Measurements from ENCODE around the gene AOX1. TPM values are rescaled to one million over a fixed set of nuclear protein-coding genes. Genes with fewer than 3 reads are reported as not detected.

Gene AOX1
- total and polyA plus RNA-seq, 4 donors = 9.9 to 1,131 (median 486) TPM

DNA sequence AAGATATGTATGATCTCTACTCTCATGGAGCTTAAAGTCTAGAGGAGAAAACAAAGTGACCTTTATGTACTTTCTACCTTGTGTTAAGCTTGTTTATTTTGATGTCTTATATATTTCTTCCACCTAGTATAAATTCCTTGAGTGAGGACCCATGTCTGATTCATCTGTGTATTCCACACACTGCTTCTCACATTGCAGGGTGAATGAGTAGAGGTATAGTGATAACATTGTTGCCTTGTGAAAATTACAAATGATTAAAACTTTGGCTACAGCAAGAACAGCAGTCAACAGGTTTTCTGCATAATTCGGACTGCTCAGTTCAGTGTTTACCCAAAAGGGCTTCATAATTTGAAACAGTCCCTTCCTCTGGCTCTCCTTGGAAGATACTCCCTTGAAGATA, 36.3 kb downstream of the AOX1 start (continued):
- TF ChIP-seq, protein P1, sequence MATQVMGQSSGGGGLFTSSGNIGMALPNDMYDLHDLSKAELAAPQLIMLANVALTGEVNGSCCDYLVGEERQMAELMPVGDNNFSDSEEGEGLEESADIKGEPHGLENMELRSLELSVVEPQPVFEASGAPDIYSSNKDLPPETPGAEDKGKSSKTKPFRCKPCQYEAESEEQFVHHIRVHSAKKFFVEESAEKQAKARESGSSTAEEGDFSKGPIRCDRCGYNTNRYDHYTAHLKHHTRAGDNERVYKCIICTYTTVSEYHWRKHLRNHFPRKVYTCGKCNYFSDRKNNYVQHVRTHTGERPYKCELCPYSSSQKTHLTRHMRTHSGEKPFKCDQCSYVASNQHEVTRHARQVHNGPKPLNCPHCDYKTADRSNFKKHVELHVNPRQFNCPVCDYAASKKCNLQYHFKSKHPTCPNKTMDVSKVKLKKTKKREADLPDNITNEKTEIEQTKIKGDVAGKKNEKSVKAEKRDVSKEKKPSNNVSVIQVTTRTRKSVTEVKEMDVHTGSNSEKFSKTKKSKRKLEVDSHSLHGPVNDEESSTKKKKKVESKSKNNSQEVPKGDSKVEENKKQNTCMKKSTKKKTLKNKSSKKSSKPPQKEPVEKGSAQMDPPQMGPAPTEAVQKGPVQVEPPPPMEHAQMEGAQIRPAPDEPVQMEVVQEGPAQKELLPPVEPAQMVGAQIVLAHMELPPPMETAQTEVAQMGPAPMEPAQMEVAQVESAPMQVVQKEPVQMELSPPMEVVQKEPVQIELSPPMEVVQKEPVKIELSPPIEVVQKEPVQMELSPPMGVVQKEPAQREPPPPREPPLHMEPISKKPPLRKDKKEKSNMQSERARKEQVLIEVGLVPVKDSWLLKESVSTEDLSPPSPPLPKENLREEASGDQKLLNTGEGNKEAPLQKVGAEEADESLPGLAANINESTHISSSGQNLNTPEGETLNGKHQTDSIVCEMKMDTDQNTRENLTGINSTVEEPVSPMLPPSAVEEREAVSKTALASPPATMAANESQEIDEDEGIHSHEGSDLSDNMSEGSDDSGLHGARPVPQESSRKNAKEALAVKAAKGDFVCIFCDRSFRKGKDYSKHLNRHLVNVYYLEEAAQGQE (IDR thresholded peaks at IDR 0.05) = no peak
- no peak for TF ChIP-seq HNF4G (IDR thresholded peaks at IDR 0.05)
- no peak for TF ChIP-seq ATF3 (IDR thresholded peaks at IDR 0.05)

GRCh38 chr2:200624026-200624425, 38.2 kb downstream of the AOX1 start:
- Histone ChIP-seq H3K9me3 (ENCODE audit: control insufficient read depth in 4 of 4, low read length in 3 of 4) (no peaks in the 10 kb centered on the region), H3K4me1 (ENCODE audit: control insufficient read depth in 4 of 4, insufficient read depth in 4 of 4, low read length in 3 of 4) (peaks cover 7 to 39% (median 19%) of the 10 kb centered on the region in 4 donors), H3K9ac (ENCODE audit: low read depth in 1 of 2, low read length in 2 of 2) (no peak overlapping the region), H3K27me3 (ENCODE audit: control insufficient read depth in 4 of 4, insufficient read depth in 4 of 4, low read length in 3 of 4) (no peaks in the 10 kb centered on the region), H3K27ac (ENCODE audit: low read depth in 1 of 2, low read length in 2 of 2) (peak overlapping the region; percentile 5 to 39), H3K4me3 (ENCODE audit: low read depth in 1 of 3, low read length in 3 of 3) (no peak overlapping the region), H3K36me3 (ENCODE audit: control insufficient read depth in 4 of 4, insufficient read depth in 3 of 4, low read depth in 1 of 4, low read length in 3 of 4) (peaks cover 15 to 72% (median 58%) of the 10 kb centered on the region in 4 donors)
- no peak for DNase-seq (ENCODE audit: low spot score)
- 65% methylated on average over 2 of the region's 2 CpGs for WGBS
- TF ChIP-seq HNF4A (conservative IDR thresholded peaks at IDR 0.05) (no peak), GABPA (IDR thresholded peaks at IDR 0.05 in 1 of 2, conservative IDR thresholded peaks at IDR 0.05 in 1 of 2) (no peak), NR2F2 (IDR thresholded peaks at IDR 0.05) (no peak), HNF4G (IDR thresholded peaks at IDR 0.05) (no peak)

GRCh38 chr2:200624658-200625057, 38.8 kb downstream of the AOX1 start:
- Histone ChIP-seq H3K9me3 (ENCODE audit: control insufficient read depth in 4 of 4, low read length in 3 of 4) (no peaks in the 10 kb centered on the region), H3K4me3 (ENCODE audit: low read depth in 1 of 3, low read length in 3 of 3) (no peak overlapping the region), H3K36me3 (ENCODE audit: control insufficient read depth in 4 of 4, insufficient read depth in 3 of 4, low read depth in 1 of 4, low read length in 3 of 4) (peaks cover 17 to 75% (median 61%) of the 10 kb centered on the region in 4 donors), H3K4me1 (ENCODE audit: control insufficient read depth in 4 of 4, insufficient read depth in 4 of 4, low read length in 3 of 4) (peaks cover 4 to 34% (median 17%) of the 10 kb centered on the region in 4 donors), H3K27me3 (ENCODE audit: control insufficient read depth in 4 of 4, insufficient read depth in 4 of 4, low read length in 3 of 4) (no peaks in the 10 kb centered on the region), H3K9ac (ENCODE audit: low read depth in 1 of 2, low read length in 2 of 2) (no peak overlapping the region), H3K27ac (ENCODE audit: low read depth in 1 of 2, low read length in 2 of 2) (peak overlapping the region; percentile 5 to 39)
- WGBS = 53% methylated on average over 3 of the region's 3 CpGs
- TF ChIP-seq, protein P2, sequence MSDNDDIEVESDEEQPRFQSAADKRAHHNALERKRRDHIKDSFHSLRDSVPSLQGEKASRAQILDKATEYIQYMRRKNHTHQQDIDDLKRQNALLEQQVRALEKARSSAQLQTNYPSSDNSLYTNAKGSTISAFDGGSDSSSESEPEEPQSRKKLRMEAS (IDR thresholded peaks at IDR 0.05) = peak; percentile 51
- peak; percentile 41 for TF ChIP-seq FOXA2 (IDR thresholded peaks at IDR 0.05)
- no peak for TF ChIP-seq YY1 (IDR thresholded peaks at IDR 0.05)
- no peak for DNase-seq (ENCODE audit: low spot score)

DNA sequence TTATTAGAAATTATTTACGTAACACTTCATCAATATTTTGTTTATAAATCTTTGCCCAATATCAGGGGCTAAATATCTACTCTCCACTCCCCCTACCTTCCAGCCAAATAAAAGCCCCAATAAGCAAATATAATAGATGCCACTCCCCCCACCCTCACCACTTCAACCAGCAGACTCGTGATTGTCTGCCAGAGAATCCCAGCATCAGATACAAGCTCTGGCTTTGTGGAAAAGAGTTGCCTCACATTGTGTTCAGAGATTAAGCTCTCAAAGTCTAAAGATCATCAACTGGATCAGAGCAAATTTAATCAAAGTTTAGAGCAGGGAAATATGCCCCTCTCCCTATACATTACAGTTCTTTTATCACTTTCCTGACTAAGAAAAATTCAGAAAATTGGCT, 39.5 kb downstream of the AOX1 start:
- TF ChIP-seq HNF4A (conservative IDR thresholded peaks at IDR 0.05) (peak; percentile 85 to 92), FOXA1 (IDR thresholded peaks at IDR 0.05) (no peak), HNF4G (IDR thresholded peaks at IDR 0.05) (peak; percentile 60), NR2F2 (IDR thresholded peaks at IDR 0.05) (no peak), GABPA (IDR thresholded peaks at IDR 0.05 in 1 of 2, conservative IDR thresholded peaks at IDR 0.05 in 1 of 2) (peak in 1 of 2 donors; percentile 16), SP1 (IDR thresholded peaks at IDR 0.05) (peak; percentile 56), RXRA (IDR thresholded peaks at IDR 0.05) (peak; percentile 32 to 37), ATF3 (IDR thresholded peaks at IDR 0.05) (no peak), RAD21 (IDR thresholded peaks at IDR 0.05) (peak in 1 of 2 donors; percentile 7), YY1 (IDR thresholded peaks at IDR 0.05) (no peak), TAF1 (conservative IDR thresholded peaks at IDR 0.05) (no peak), CTCF (IDR thresholded peaks at IDR 0.05; ENCODE audit: low read depth, low read length, missing input control) (no peak), FOXA2 (IDR thresholded peaks at IDR 0.05) (no peak)
- TF ChIP-seq, protein P3, sequence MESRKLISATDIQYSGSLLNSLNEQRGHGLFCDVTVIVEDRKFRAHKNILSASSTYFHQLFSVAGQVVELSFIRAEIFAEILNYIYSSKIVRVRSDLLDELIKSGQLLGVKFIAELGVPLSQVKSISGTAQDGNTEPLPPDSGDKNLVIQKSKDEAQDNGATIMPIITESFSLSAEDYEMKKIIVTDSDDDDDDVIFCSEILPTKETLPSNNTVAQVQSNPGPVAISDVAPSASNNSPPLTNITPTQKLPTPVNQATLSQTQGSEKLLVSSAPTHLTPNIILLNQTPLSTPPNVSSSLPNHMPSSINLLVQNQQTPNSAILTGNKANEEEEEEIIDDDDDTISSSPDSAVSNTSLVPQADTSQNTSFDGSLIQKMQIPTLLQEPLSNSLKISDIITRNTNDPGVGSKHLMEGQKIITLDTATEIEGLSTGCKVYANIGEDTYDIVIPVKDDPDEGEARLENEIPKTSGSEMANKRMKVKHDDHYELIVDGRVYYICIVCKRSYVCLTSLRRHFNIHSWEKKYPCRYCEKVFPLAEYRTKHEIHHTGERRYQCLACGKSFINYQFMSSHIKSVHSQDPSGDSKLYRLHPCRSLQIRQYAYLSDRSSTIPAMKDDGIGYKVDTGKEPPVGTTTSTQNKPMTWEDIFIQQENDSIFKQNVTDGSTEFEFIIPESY (IDR thresholded peaks at IDR 0.05) = no peak
- peaks cover 4 to 34% (median 17%) of the 10 kb centered on the region in 4 donors for H3K4me1 ChIP-seq (ENCODE audit: control insufficient read depth in 4 of 4, insufficient read depth in 4 of 4, low read length in 3 of 4)
- DNase-seq (ENCODE audit: low spot score) = no peak
- H3K4me3 ChIP-seq (ENCODE audit: low read depth in 1 of 3, low read length in 3 of 3) = no peak overlapping the region
- H3K27ac ChIP-seq (ENCODE audit: low read depth in 1 of 2, low read length in 2 of 2) = peak overlapping the region in 1 of 2 donors; percentile 39
- H3K36me3 ChIP-seq (ENCODE audit: control insufficient read depth in 4 of 4, insufficient read depth in 3 of 4, low read depth in 1 of 4, low read length in 3 of 4) = peaks cover 17 to 78% (median 61%) of the 10 kb centered on the region in 4 donors
- H3K9me3 ChIP-seq (ENCODE audit: control insufficient read depth in 4 of 4, low read length in 3 of 4) = no peaks in the 10 kb centered on the region
- H3K27me3 ChIP-seq (ENCODE audit: control insufficient read depth in 4 of 4, insufficient read depth in 4 of 4, low read length in 3 of 4) = no peaks in the 10 kb centered on the region
- 38% methylated on average over 2 of the region's 2 CpGs for WGBS
- H3K9ac ChIP-seq (ENCODE audit: low read depth in 1 of 2, low read length in 2 of 2) = peak overlapping the region in 1 of 2 donors; percentile 21

Data from liver (tissue), 9 donors.